K562 (cell line): ENCODE data around the gene SLCO1B1. TPM values are rescaled to one million over a fixed set of nuclear protein-coding genes. Genes with fewer than 3 reads are reported as not detected.

Experiments
- CCNT2 ChIP-seq: IDR thresholded peaks from 2 replicates; pipeline ENCODE4 v1.6.1; 2011; ENCODE audit warnings: borderline replicate concordance, low read depth, mild to moderate bottlenecking, moderate library complexity, mixed read lengths, low read length; ENCODE audit not compliant: insufficient read length; ENCODE audit errors: extremely low read depth
- CHD1 ChIP-seq: fragments of 200-600 bp; sonication (generic); IDR thresholded peaks from one replicate; pipeline ENCODE4 v1.6.1; 2012; ENCODE audit warnings: mild to moderate bottlenecking, moderate library complexity, low read length, inconsistent platforms
- E2F3 ChIP-seq: fragments of 250-450 bp; sonication (Bioruptor Pico); IDR thresholded peaks from 2 replicates; pipeline ENCODE4 v1.4.0; 2020; ENCODE audit warnings: mild to moderate bottlenecking
- EP400 ChIP-seq: fragments of 450-650 bp; IDR thresholded peaks from 2 replicates; pipeline ENCODE4 v1.6.1; 2017; ENCODE audit warnings: antibody characterized with exemption, mild to moderate bottlenecking, moderate library complexity
- IRF2 ChIP-seq: sonication (generic); formaldehyde crosslinking; IDR thresholded peaks from 2 replicates; pipeline ENCODE4 v1.8.1; 2022; ENCODE audit warnings: mild to moderate bottlenecking, missing genetic modification reagents
- KLF13 ChIP-seq: fragments of 450-650 bp; IDR thresholded peaks from 2 replicates; pipeline ENCODE4 v1.6.1; 2016; ENCODE audit warnings: missing genetic modification characterization, low read depth, mild to moderate bottlenecking, missing compliant biosample characterization, moderate library complexity, borderline replicate concordance
- MTA1 ChIP-seq: fragments of 450-650 bp; IDR thresholded peaks from 2 replicates; pipeline ENCODE4 v1.6.1; 2017; ENCODE audit warnings: borderline replicate concordance
- NFYB ChIP-seq: IDR thresholded peaks from 2 replicates; pipeline ENCODE4 v1.6.1; 2011; ENCODE audit warnings: mild to moderate bottlenecking, moderate library complexity; ENCODE audit not compliant: insufficient read length; ENCODE audit errors: extremely low read depth
- NR2C2 ChIP-seq, 2 experiments: fragments of 200-800 bp in 1 of 2; sonication (Bioruptor generic) in 1 of 2; sonication (generic) in 1 of 2; formaldehyde crosslinking in 1 of 2; IDR thresholded peaks; 2 replicates each; pipeline versions ENCODE4 v1.6.1 to v1.8.0; 2016 to 2022; ENCODE audit warnings: mild to moderate bottlenecking in 1 of 2, missing compliant biosample characterization in 1 of 2, missing genetic modification characterization in 1 of 2, missing genetic modification reagents in 1 of 2
- NR3C1 ChIP-seq: sonication (generic); formaldehyde crosslinking; IDR thresholded peaks from 2 replicates; pipeline ENCODE4 v1.8.1; 2022; ENCODE audit warnings: missing genetic modification reagents
- PTTG1 ChIP-seq: fragments of 450-650 bp; IDR thresholded peaks from 2 replicates; pipeline ENCODE4 v1.6.1; 2016; ENCODE audit warnings: low read depth, mild to moderate bottlenecking, missing genetic modification characterization, missing compliant biosample characterization
- SRF ChIP-seq, 2 experiments: fragments of 250-450, 450-650 bp in 1 of 2; sonication (Bioruptor Pico) in 1 of 2; sonication (generic) in 1 of 2; formaldehyde crosslinking; IDR thresholded peaks; 2 replicates each; pipeline versions ENCODE4 v1.5.0 to v1.5.1; 2020 to 2022; ENCODE audit warnings: mild to moderate bottlenecking in 1 of 2, missing genetic modification reagents in 1 of 2
- STAG1 ChIP-seq: sonication (generic); formaldehyde crosslinking; IDR thresholded peaks from 2 replicates; pipeline ENCODE4 v1.5.0; 2020; ENCODE audit warnings: missing genetic modification reagents, borderline replicate concordance
- TFE3 ChIP-seq: fragments of 450-650 bp; formaldehyde crosslinking; IDR thresholded peaks from 2 replicates; pipeline ENCODE4 v1.4.0; 2020; ENCODE audit warnings: mild to moderate bottlenecking, mixed read lengths
- ZBTB12 ChIP-seq: fragments of 250-450 bp; sonication (Bioruptor Pico); IDR thresholded peaks from 2 replicates; pipeline ENCODE4 v1.4.0; 2020
- ZNF239 ChIP-seq: fragments of 250-450 bp; sonication (Bioruptor Pico); IDR thresholded peaks from 2 replicates; pipeline ENCODE4 v1.4.0; 2020; ENCODE audit warnings: mild to moderate bottlenecking
- ZNF766 ChIP-seq: fragments of 200-800 bp; sonication (Bioruptor generic); conservative IDR thresholded peaks from 2 replicates; pipeline ENCODE4 v1.6.1; 2016; ENCODE audit warnings: missing genetic modification characterization, missing compliant biosample characterization
- polyA plus RNA-seq, 8 experiments: library from polyadenylated mRNA; depleted of rRNA in 4 of 8; stranded (reverse) in 5 of 8; unstranded in 3 of 8; fragments of >200 nt; fragmentation: Nextera tagmentation in 2 of 8; fragmentation: Illumina TruSeq in 1 of 8; extraction: Ambion mirVana in 2 of 8; extraction: Trizol in 1 of 8; gene quantifications; 2 replicates each; pipeline versions ENCODE4 v1.2.1 to v1.2.3, GENCODE V29; 2011 to 2014; ENCODE audit warnings: inconsistent platforms in 1 of 8, missing spikeins in 1 of 8
- total RNA-seq, 7 experiments: library from RNA; depleted of rRNA in 6 of 7; stranded (reverse); fragments of >200 nt in 6 of 7; fragmentation: Illumina TruSeq in 2 of 7; extraction: Trizol in 2 of 7; gene quantifications; 2 replicates each; pipeline versions ENCODE4 v1.2.1 to v1.2.3, GENCODE V29; 2011 to 2021; ENCODE audit warnings: low replicate concordance in 1 of 7
- TF ChIP-seq, protein P1 (sequence below): fragments of 450-650 bp; conservative IDR thresholded peaks from 2 replicates; pipeline ENCODE4 v1.6.1; 2016; ENCODE audit warnings: missing genetic modification characterization, low read depth, mild to moderate bottlenecking, control low read depth, missing compliant biosample characterization
- TF ChIP-seq, protein P2 (sequence below): sonication (generic); formaldehyde crosslinking; IDR thresholded peaks from 2 replicates; pipeline ENCODE4 v1.8.0; 2022; ENCODE audit warnings: mild to moderate bottlenecking, missing genetic modification reagents
- TF ChIP-seq, protein P3 (sequence below): IDR thresholded peaks from 2 replicates; pipeline ENCODE4 v1.6.1; 2014; ENCODE audit warnings: antibody characterized with exemption

SLCO1B1 gene
- total and polyA plus RNA-seq, 9 of the 15 experiments (the other 6 are each of a cell fraction or from before 2014, with no cell fraction given), result 0.04 TPM; not detected in 8

GRCh38 chr12:21234395-21234794 is 103.4 kb downstream of the SLCO1B1 start (continued):
- TF ChIP-seq, protein P1, sequence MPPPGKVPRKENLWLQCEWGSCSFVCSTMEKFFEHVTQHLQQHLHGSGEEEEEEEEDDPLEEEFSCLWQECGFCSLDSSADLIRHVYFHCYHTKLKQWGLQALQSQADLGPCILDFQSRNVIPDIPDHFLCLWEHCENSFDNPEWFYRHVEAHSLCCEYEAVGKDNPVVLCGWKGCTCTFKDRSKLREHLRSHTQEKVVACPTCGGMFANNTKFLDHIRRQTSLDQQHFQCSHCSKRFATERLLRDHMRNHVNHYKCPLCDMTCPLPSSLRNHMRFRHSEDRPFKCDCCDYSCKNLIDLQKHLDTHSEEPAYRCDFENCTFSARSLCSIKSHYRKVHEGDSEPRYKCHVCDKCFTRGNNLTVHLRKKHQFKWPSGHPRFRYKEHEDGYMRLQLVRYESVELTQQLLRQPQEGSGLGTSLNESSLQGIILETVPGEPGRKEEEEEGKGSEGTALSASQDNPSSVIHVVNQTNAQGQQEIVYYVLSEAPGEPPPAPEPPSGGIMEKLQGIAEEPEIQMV (tag), result peak; percentile 33; the same call in 1 of the 2 replicates
- TF ChIP-seq ZNF239 (CRISPR knock-in tag) (0 out of 2 replicates have a peak, but pooled peaks have one; percentile 13), CCNT2 (no peak), ZBTB12 (CRISPR knock-in tag) (peak; percentile 58; the same call in 1 of the 2 replicates), CHD1 (no peak), KLF13 (peak; percentile 47; the same call in 1 of the 2 replicates), PTTG1 (tag) (no peak), NFYB (no peak), MTA1 (no peak), IRF2 (no peak), NR2C2 (CRISPR knock-in tag; IDR thresholded peaks at IDR 0.05) (no peak), NR2C2 (tag; IDR thresholded peaks at IDR 0.05) (peak; percentile 44; the same call in 1 of the 2 replicates), NR3C1 (CRISPR knock-in tag) (no peak), EP400 (no peak), TFE3 (CRISPR knock-in tag) (no peak), ZNF766 (CRISPR knock-in tag) (no peak), STAG1 (CRISPR knock-in tag) (no peak), E2F3 (CRISPR knock-in tag) (no peak), SRF (CRISPR knock-in tag; IDR thresholded peaks at IDR 0.05) (no peak)
- TF ChIP-seq, protein P2, sequence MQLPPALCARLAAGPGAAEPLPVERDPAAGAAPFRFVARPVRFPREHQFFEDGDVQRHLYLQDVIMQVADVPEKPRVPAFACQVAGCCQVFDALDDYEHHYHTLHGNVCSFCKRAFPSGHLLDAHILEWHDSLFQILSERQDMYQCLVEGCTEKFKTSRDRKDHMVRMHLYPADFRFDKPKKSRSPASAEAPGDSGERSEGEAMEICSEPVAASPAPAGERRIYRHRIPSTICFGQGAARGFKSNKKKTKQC (CRISPR knock-in tag), result no peak
- TF ChIP-seq, protein P3, sequence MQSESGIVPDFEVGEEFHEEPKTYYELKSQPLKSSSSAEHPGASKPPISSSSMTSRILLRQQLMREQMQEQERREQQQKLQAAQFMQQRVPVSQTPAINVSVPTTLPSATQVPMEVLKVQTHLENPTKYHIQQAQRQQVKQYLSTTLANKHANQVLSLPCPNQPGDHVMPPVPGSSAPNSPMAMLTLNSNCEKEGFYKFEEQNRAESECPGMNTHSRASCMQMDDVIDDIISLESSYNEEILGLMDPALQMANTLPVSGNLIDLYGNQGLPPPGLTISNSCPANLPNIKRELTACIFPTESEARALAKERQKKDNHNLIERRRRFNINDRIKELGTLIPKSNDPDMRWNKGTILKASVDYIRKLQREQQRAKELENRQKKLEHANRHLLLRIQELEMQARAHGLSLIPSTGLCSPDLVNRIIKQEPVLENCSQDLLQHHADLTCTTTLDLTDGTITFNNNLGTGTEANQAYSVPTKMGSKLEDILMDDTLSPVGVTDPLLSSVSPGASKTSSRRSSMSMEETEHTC, result no peak
